ENCODE data around the gene GRIK4. TPM values are rescaled to one million over a fixed set of nuclear protein-coding genes. Genes with fewer than 3 reads are reported as not detected.

GRIK4 gene
- total and polyA plus RNA-seq, 2 experiments from 2014 or later = 0.28 to 0.45 TPM

DNA sequence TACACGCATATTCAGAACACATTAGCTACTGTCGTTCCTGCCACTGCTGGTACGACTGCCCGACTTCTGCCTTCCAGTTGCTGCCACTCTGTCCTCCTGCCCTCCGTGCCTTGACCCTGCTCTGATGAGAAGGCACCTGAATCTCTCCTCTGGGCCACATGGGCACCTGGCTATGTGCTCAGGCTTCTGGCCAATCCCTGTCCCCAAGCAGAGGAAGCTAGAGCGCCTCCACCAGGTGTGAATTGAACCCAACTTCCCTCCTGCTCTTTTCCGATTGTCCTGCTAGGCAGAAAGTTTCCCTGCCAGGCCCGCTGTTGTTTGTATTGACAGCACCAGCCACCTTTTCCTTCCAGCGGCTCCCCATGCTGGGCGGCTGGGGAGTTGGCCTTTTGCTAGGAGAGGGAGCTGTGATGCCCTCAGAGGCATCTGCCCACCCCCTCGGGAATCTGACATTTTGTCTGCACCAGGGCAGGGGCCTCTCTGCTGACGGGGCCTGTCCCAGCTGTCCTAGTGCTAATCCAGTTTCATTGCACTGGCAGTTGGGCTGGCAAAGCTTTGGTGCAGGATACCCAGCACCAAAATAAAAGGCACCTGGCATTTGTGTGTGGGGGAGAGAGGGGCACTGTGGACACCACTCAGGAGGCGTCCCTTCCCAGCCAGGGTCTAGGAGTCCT is 118.0 kb downstream of the GRIK4 start:
- DNase-seq (ENCODE audit: low read depth in 1 of 2, low spot score in 1 of 2) = no peak
- no peak overlapping the region for H3K27ac ChIP-seq
- H3K4me3 ChIP-seq = no peak overlapping the region
- H3K4me1 ChIP-seq (ENCODE audit: low read depth) = peaks cover 6% of the 10 kb centered on the region
- no peaks in the 10 kb centered on the region for H3K36me3 ChIP-seq
- H3K9me3 ChIP-seq (ENCODE audit: low read depth) = no peaks in the 10 kb centered on the region
- no peak for TF ChIP-seq CTCF (IDR thresholded peaks at IDR 0.05; ENCODE audit: low read depth, low read length)
- H3K27me3 ChIP-seq = peaks cover 5% of the 10 kb centered on the region

DNA sequence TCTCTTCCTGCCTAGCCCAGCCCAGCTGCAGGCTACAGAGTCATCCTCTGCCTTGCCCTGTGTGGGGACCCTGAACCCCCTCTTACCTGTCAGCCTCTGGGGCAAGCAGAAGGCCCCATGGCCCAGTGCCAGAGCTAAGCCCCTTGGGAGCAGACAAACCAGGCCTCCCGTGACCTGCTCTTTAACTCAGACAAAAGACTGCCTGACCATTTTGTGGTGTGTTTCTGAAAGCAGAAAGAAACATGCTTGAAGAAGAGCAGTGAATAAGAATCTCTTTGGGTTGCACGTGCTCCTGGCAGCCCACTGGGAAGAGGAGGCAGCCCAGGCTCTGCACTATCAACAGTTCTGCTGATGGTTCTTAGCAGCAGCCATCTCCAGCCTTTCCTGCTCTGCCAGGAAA is 118.6 kb downstream of the GRIK4 start:
- no peak overlapping the region for H3K4me3 ChIP-seq
- H3K4me1 ChIP-seq (ENCODE audit: low read depth) = peaks cover 6% of the 10 kb centered on the region
- H3K27ac ChIP-seq = no peak overlapping the region
- H3K27me3 ChIP-seq = peaks cover 5% of the 10 kb centered on the region
- no peak for DNase-seq (ENCODE audit: low read depth in 1 of 2, low spot score in 1 of 2)
- H3K36me3 ChIP-seq = no peaks in the 10 kb centered on the region
- TF ChIP-seq CTCF (IDR thresholded peaks at IDR 0.05; ENCODE audit: low read depth, low read length) = no peak
- H3K9me3 ChIP-seq (ENCODE audit: low read depth) = no peaks in the 10 kb centered on the region

- Histone ChIP-seq H3K4me1 (ENCODE audit: low read depth) (peaks cover 6% of the 10 kb centered on the region), H3K27me3 (no peaks in the 10 kb centered on the region), H3K4me3 (no peak overlapping the region), H3K36me3 (no peaks in the 10 kb centered on the region), H3K27ac (no peak overlapping the region), H3K9me3 (ENCODE audit: low read depth) (no peaks in the 10 kb centered on the region)
- TF ChIP-seq CTCF (IDR thresholded peaks at IDR 0.05; ENCODE audit: low read depth, low read length) = peak; percentile 3
- no peak for DNase-seq (ENCODE audit: low read depth in 1 of 2, low spot score in 1 of 2)
Measured at GRCh38 chr11:120632579-120632978, 121.0 kb downstream of the GRIK4 start.

GRCh38 chr11:120633616-120634393 is 122.3 kb downstream of the GRIK4 start:
- Histone ChIP-seq H3K4me3 (no peak overlapping the region), H3K27ac (no peak overlapping the region), H3K4me1 (ENCODE audit: low read depth) (peaks cover 6% of the 10 kb centered on the region), H3K27me3 (no peaks in the 10 kb centered on the region), H3K36me3 (no peaks in the 10 kb centered on the region), H3K9me3 (ENCODE audit: low read depth) (no peaks in the 10 kb centered on the region)
- no peak for TF ChIP-seq CTCF (IDR thresholded peaks at IDR 0.05; ENCODE audit: low read depth, low read length)
- peak in 1 of 2 donors; percentile 20 for DNase-seq (ENCODE audit: low read depth in 1 of 2, low spot score in 1 of 2)

DNA sequence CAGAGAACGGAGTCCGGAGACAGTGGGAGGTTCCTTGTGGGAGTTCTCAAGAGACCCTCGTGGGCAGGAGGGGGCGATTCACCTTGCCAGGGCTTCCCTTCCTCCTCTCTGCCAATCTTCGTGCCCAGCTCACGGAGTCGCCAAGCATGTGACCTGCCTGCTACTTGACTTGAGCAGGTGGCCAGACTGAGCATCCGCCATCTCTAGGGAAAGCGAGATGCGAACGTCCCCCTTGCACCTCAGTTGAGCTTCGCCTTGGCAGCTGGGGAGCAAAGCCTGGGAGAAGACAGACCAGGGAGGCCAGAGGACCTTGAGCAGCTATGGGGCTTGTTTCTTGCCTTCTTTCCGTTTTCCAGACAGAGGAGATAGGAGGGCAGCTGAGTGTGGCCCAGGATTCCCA is 123.2 kb downstream of the GRIK4 start:
- Histone ChIP-seq H3K27me3 (peaks cover 2% of the 10 kb centered on the region), H3K9me3 (ENCODE audit: low read depth) (no peaks in the 10 kb centered on the region), H3K36me3 (no peaks in the 10 kb centered on the region), H3K27ac (no peak overlapping the region), H3K4me1 (ENCODE audit: low read depth) (peaks cover 6% of the 10 kb centered on the region), H3K4me3 (no peak overlapping the region)
- no peak for TF ChIP-seq CTCF (IDR thresholded peaks at IDR 0.05; ENCODE audit: low read depth, low read length)
- DNase-seq (ENCODE audit: low read depth in 1 of 2, low spot score in 1 of 2) = no peak
